Activated CD4-positive, alpha-beta T cell treated with anti-CD3 and anti-CD28 coated beads for 48 hours (primary cell): Measurements from ENCODE around the gene SNAI3.

Experiments used
- DNase-seq: peaks from one replicate; pipeline ENCODE4 v3.0.0-alpha.2; 2020

SNAI3 gene

DNA sequence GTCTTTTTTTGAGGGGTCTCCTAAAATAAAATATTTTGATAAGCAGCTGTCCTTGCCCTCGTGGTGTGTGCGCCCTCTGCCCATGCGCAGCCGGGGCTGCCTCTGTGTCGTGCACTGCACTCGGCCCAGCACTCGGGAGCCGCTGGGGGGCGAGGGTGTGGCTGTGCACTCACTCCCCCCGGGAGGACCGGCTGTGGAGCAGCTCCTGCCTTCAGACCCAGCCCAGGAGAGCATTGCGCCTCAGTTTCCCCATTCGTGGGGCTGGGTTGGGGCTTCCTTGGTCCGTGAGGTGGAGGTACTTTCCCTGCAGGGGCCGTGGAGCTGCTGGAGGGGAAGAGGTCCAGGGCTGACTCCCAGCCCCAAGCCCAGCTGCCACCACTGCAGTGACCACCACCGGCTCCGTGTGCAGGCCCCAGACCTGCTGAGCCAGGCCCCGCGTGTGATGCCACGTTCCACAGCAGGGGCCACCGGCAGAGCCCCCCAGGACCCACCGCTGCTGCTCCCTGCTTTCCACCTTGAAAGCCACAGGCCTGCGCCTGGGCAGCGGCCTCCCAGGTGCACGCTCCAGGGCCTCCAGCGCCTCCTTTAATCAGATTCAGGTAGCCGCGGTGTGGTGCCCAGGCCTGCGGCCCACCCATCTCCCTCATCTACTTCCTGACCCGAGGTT lies 54.3 kb downstream of the SNAI3 start:
- no peak for DNase-seq

DNA sequence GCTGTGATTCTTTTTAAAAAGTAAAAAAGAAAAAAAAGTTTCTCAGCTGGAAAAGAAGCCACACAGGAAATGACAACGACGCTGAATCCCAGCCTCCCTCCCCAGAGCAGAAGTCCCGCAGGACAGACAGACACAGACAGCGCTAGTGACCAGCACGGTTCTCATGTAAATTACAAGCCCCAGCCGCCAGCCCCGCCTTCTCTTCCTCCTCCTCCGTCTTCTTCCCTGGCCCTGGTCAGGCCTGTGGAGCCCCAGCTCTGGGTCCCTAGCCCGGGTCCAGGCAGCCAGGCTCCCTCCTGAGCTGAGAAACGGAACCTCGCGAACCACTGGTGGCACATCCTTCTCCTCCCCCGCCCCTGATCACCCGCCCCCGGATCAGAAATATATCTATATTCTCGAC lies 54.9 kb downstream of the SNAI3 start:
- no peak for DNase-seq

DNA sequence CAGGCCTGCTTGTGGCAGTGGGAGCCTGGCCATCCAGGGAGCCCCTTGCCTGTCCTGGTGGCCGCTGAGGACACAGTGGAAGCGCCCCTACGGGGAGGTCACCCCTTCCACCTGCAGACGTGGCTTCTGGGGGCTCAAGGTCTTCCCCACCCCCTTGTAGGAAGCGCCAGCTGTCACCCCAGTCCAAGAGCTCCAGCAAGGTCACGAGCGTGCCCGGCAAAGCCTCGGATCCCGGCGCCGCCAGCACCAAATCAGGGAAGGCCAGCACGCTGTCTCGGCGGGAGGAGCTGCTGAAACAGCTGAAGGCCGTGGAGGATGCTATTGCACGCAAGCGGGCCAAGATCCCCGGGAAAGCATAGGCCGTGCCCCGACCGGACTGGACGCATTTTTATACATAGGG lies 55.4 kb downstream of the SNAI3 start:
- DNase-seq = no peak

DNA sequence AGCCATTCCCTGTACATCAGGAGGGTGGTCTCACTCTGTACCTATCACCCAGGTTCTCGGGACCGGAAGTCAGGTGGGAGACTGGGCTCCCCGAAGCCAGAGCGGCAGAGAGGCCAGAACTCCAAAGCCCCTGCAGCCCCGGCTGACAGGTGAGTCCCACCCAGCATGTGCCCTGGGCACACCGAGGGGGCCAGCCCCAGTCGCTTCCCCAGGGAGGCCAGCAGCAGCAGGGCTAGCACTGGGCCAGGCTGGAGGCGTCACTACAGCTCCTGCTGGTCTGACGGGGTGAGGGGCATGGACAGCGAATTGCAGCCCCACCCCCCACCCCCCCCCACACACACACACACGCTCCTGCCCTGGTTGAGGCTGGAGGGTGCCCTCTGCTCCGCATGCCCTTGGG lies 55.9 kb downstream of the SNAI3 start:
- no peak for DNase-seq

DNA sequence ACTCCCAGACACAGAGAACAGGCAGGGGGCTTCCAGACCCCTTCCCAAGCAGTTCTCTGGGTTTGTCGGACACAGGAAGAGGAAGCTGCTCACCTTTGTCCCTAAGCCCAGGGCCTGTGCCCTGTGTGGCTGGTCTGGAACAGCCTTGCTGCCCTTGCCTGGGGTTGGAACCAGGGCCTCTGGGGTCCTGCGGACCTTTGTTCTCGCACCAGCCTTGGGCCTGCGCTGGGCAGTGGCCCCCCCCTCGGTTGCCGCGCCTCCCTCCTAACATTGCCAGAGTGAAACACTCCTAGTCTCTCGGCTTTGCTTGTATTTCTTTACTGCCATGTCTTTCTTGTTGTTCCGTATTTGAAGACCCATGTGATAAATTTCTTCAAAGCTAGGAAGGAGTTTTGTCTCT lies 56.5 kb downstream of the SNAI3 start:
- no peak for DNase-seq

DNA sequence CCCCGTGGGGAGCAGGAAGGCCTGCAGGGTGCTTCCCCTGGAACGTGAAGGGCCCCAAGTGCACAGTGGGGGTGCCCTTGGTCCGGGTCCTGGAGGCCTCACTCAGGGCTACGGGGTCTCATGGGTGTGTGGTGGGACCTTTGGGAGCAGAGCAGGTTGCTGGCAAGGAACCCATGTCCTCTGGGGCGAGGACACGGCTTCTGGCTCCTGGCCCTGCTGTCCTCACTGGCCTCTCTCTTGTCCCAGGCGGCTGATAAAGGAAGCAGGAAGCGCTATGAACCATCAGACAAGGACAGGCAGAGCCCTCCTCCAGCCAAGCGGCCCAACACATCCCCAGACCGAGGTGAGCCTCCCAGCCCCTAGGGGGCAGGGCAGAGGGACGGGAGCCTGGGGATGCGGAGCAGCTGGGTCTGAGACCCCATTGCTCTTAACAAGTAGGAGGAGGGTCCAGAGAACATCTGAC lies 57.8 kb downstream of the SNAI3 start:
- DNase-seq = peak; percentile 37
